Osteoblast (primary cell): ENCODE data around the gene ZBP1. TPM values are rescaled to one million over a fixed set of nuclear protein-coding genes. Genes with fewer than 3 reads are reported as not detected.

Source experiments
- DNase-seq: peaks from one replicate; pipeline ENCODE4 v3.0.0; 2011; ENCODE audit warnings: low spot score, mixed read lengths; ENCODE audit not compliant: insufficient read length; ENCODE audit errors: missing footprints
- H2AFZ ChIP-seq: 2 replicates; pipeline ENCODE4 v1.6.0; 2011; ENCODE audit warnings: mild to moderate bottlenecking, low read length
- H3K27ac ChIP-seq: 2 replicates; pipeline ENCODE4 v1.5.1; 2011; ENCODE audit warnings: mild to moderate bottlenecking, low read depth, low read length, moderate library complexity
- H3K27me3 ChIP-seq: 2 replicates; pipeline ENCODE4 v1.6.0; 2012; ENCODE audit warnings: mild to moderate bottlenecking, control low read depth, inconsistent platforms, low read length, moderate library complexity; ENCODE audit not compliant: insufficient read depth
- H3K36me3 ChIP-seq: 2 replicates; pipeline ENCODE4 v1.5.1; 2011; ENCODE audit warnings: mild to moderate bottlenecking, low read length, control low read depth, moderate library complexity; ENCODE audit not compliant: insufficient read depth
- H3K4me1 ChIP-seq: 2 replicates; pipeline ENCODE4 v1.5.1; 2011; ENCODE audit warnings: mild to moderate bottlenecking, low read length, control low read depth, moderate library complexity; ENCODE audit not compliant: insufficient read depth
- H3K4me2 ChIP-seq: 2 replicates; pipeline ENCODE4 v1.6.0; 2011; ENCODE audit warnings: mild to moderate bottlenecking, low read length; ENCODE audit not compliant: insufficient read depth
- H3K4me3 ChIP-seq: fragments of 200-600 bp; sonication (generic); 3 replicates; pipeline ENCODE4 v1.5.1; 2012; ENCODE audit warnings: mild to moderate bottlenecking, low read length, inconsistent platforms; ENCODE audit not compliant: insufficient read depth
- H3K79me2 ChIP-seq: 2 replicates; pipeline ENCODE4 v1.6.0; 2012; ENCODE audit warnings: mild to moderate bottlenecking, low read length, control low read depth, inconsistent platforms; ENCODE audit not compliant: insufficient read depth
- H3K9me3 ChIP-seq: 2 replicates; pipeline ENCODE4 v1.5.1; 2011; ENCODE audit warnings: low read depth, low read length, control low read depth
- H4K20me1 ChIP-seq: 2 replicates; pipeline ENCODE4 v1.6.0; 2012; ENCODE audit warnings: mild to moderate bottlenecking, low read length, control low read depth; ENCODE audit not compliant: insufficient read depth
- CTCF ChIP-seq: IDR thresholded peaks from 2 replicates; pipeline ENCODE4 v1.5.1; 2011; ENCODE audit warnings: mild to moderate bottlenecking, low read depth, low read length, moderate library complexity; ENCODE audit errors: extremely low read depth
- total RNA-seq: library from RNA; depleted of rRNA; stranded (reverse); fragments of >200 nt; gene quantifications from 2 replicates; pipeline ENCODE4 v1.2.3, GENCODE V29; 2012

Gene ZBP1
- total RNA-seq, 1 donor = not detected

GRCh38 chr20:57563522-57563921 is 56.7 kb downstream of the ZBP1 start:
- no peaks in the 10 kb centered on the region for H4K20me1 ChIP-seq
- H3K36me3 ChIP-seq = no peaks in the 10 kb centered on the region
- H3K4me3 ChIP-seq = no peak overlapping the region
- no peak overlapping the region for H2AFZ ChIP-seq
- DNase-seq = no peak
- TF ChIP-seq CTCF = no peak
- H3K79me2 ChIP-seq = no peaks in the 10 kb centered on the region
- no peak overlapping the region for H3K4me2 ChIP-seq
- H3K9me3 ChIP-seq = no peaks in the 10 kb centered on the region
- no peaks in the 10 kb centered on the region for H3K4me1 ChIP-seq
- no peak overlapping the region for H3K27ac ChIP-seq
- H3K27me3 ChIP-seq = peaks cover 15% of the 10 kb centered on the region

- Histone ChIP-seq H3K9me3 (no peaks in the 10 kb centered on the region), H3K27me3 (peaks cover 20% of the 10 kb centered on the region), H4K20me1 (no peaks in the 10 kb centered on the region), H3K4me2 (no peak overlapping the region), H3K27ac (no peak overlapping the region), H2AFZ (no peak overlapping the region), H3K4me1 (no peaks in the 10 kb centered on the region), H3K79me2 (no peaks in the 10 kb centered on the region), H3K4me3 (no peak overlapping the region), H3K36me3 (no peaks in the 10 kb centered on the region)
- no peak for DNase-seq
- no peak for TF ChIP-seq CTCF
Measured at GRCh38 chr20:57562541-57563465, 57.4 kb downstream of the ZBP1 start.

- peak; percentile 53 for DNase-seq
- H3K4me3 ChIP-seq = no peak overlapping the region
- H3K4me2 ChIP-seq = no peak overlapping the region
- no peak overlapping the region for H2AFZ ChIP-seq
- no peaks in the 10 kb centered on the region for H3K36me3 ChIP-seq
- TF ChIP-seq CTCF = no peak
- no peak overlapping the region for H3K27ac ChIP-seq
- peaks cover 18% of the 10 kb centered on the region for H3K27me3 ChIP-seq
- no peaks in the 10 kb centered on the region for H4K20me1 ChIP-seq
- no peaks in the 10 kb centered on the region for H3K4me1 ChIP-seq
- H3K9me3 ChIP-seq = no peaks in the 10 kb centered on the region
- H3K79me2 ChIP-seq = no peaks in the 10 kb centered on the region
Measured at GRCh38 chr20:57561356-57562279, 58.6 kb downstream of the ZBP1 start.
